Inflammatory macrophage treated with lipopolysaccharide for 4 hours (primary cell): ENCODE data around the gene IL24.
"Not testable (repeated sequence)": the region's sequence is repeated elsewhere in the genome, so short reads cannot be mapped to it uniquely, and the experiment has no call there.

Experiments
- DNase-seq: peaks from one replicate; pipeline ENCODE4 v3.0.0-alpha.2; 2020

Gene IL24

DNA sequence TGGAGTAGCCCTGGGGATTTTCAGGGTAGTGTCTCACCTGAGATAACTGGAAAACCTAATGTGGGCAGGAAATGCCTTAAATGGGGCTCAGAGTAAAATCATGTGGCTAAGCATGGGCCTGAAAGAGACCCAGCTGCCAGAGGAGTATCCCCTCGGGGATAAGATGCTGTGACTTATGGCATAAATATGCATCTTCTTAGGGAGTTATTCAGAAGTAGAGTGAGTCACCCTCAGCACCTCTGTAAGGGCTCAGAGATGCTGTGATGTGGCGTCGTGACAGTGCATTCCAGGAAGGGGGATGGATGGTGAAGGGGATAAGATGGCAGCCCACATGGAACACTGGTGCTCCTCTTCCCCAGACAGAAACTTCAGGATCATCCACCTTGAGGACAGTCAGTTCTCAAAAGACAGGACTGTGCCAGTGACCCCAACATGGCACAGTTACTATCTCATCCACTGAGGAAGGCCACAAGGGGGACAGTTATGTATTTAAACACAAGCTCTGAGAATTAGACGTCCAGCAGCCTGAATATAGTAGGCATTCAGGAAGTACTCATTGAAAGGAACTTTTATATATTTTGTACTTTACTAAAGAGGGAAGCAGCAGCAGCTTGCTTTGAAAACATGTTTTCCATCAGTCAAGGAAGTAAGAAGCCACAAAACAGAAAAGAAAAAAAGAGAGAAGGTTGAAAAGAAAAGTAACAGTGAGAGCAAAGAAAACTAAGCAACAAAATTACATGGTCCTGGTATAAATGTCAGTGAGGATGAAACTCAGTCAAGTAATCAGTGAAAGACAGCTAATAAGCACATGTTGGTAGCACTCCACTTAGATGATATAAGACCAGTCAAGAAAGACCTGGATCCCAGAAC, 8.3 kb downstream of the IL24 start:
- DNase-seq: no peak

DNA sequence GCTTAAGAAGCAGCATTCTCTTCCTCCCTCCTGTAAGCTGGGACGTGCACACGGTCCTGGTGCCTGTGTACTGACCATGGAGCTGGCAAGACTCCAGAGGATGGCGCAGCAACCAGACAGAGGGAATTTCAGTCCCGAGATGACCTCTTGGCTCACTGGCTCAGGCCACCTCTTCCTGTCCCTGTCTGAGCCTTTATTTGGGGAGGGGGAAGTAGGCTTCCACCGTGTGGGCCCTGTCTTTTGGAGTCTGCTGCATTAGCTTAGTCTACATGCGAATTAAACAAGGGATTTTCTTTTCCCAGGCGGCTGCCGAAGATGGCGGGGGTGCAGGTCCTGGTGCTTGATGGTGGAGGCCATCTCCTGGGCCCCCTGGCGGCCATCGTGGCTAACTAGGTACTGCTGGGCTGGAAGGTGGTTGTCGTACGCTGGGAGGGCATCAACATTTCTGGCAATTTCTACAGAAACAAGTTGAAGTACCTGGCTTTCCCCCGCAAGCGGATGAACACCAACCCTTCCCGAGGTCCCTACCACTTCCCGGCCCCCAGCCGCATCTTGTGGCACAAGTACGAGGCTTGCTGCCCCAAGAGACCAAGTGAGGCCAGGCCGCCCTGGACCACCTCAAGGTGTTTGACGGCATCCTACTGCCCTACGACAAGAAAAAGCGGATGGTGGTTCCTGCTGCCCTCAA, 10.2 kb downstream of the IL24 start:
- no peak for DNase-seq

DNA sequence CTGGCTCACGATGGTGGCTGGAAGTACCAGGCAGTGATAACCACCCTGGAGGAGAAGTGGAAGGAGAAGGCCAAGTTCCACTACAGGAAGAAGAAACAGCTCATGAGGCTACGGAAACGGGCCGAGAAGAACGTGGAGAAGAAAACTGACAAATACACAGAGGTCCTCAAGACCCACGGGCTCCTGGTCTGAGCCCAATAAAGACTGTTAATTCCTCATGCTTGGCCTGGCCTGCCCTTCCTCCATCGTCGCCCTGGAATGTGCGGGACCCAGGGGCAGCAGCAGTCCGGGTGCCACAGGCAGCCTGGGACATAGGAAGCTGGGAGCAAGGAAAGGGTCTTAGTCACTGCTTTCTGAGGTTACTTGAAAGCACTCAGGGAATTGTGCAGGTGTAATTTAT, 10.8 kb downstream of the IL24 start:
- DNase-seq: no peak

DNA sequence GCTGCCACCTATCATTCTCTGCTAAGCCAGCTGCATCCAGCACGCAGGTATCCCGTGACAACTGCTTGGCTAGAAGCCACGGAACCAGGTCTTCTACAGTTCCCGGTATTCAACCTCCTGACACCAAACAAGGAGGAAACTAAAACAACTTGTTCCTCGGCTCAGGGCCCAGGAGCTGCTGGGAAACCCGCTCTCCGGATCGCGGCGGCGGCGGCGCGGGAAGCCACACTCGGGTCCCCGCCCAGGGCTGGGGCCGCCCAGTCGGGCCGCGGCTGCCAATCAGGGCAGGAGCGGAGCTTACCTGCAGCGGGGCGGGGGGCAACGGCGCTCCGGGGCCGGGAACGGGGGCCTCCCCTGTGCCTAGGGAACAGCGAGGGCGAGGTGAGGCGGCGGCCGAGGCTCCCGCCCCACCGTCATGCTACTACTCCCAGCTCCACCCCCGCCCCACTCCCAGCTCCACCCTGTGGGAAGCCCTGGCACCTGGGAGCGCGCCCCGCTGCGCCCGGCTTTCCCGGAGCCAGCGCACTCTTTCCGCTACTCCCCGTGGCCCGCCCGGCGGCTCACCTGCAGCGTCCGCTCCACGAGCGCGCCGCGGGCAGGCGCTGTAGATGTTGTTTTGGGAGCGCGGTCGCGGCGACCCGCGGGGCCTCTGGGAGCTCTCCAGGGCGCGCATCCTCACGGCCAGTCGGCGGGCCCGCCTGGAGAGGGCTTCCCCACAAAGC, 12.1 kb downstream of the IL24 start:
- no peak for DNase-seq

DNA sequence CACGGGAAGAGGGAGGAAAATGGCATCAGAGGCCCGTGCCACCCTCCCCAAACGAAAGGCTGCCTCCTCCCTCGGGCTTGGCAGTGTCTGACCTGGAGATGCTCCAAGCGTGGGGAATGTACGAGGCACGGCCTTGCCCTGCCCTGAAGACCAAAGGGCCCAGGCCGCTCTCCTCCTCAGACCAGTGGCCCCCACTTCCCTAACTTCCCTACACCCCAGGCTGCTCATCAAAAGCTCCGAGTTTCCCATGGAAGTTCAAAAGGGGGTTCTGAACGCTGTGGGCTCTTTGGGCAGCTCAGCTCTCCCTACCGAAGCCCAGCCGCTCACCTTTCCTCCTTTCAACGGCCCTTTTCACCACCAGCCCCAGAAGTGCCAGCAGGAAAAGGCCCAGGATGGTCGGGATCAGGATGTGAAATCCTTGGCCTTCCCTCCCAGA, 12.7 kb downstream of the IL24 start:
- DNase-seq: no peak

DNA sequence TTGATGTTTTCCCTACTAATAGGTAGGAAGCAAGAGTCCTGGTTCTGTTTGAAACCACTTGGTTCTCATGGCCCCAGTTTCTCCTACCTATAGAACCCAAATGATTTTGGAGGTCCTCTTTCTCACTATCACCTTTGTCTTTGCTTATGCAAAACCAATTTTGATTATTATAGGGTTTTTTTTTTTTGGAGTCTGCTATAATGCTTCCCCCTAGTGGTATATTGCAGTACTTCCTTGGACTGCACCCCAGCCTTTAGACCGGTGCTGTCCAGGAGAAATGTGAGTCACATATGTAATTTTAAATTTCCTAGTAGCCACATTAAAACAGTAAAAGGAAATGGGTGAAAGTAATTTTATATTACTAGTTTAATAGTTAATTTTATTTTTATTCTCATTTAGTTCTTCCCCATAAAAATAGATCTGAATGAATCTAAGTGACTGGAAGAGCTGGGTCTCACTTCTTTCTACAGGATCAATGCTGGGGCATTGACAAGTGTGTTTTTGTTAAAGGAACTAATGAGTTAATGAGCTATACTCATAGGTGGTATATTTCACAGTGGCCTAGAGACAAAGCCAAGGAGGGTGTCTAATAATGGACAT, 13.9 kb downstream of the IL24 start:
- peak; percentile 61 for DNase-seq

DNA sequence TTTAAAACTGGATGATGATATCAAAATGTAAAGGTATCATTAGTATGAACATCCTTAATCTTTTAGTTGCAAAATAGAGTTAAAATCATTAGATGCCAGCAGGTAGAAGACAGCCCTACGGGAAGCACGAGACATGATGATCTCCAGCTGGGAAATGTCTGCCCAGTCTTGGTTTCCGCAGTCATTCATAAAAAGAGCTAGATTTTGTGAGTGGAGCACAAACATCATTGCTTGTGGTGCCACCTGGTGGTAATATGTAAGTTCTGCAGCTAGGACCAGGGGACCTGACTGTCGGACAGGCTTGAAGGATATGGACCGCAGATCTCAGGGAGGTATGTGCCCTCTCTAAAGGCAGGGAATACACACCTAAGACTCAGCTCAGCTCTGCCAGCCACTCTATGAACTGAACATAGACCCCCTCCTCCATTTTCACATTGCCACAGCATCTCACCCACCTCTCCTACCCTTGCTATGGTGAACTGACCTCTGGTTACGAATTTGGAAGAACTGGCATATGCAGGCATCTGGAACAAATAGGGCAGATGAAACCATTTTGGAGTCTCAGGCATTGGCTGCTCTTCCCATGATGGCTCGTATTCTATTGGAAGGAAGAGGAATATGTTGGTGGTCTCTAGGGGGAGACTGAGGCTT, 15.3 kb downstream of the IL24 start:
- peak; percentile 80 for DNase-seq

DNA sequence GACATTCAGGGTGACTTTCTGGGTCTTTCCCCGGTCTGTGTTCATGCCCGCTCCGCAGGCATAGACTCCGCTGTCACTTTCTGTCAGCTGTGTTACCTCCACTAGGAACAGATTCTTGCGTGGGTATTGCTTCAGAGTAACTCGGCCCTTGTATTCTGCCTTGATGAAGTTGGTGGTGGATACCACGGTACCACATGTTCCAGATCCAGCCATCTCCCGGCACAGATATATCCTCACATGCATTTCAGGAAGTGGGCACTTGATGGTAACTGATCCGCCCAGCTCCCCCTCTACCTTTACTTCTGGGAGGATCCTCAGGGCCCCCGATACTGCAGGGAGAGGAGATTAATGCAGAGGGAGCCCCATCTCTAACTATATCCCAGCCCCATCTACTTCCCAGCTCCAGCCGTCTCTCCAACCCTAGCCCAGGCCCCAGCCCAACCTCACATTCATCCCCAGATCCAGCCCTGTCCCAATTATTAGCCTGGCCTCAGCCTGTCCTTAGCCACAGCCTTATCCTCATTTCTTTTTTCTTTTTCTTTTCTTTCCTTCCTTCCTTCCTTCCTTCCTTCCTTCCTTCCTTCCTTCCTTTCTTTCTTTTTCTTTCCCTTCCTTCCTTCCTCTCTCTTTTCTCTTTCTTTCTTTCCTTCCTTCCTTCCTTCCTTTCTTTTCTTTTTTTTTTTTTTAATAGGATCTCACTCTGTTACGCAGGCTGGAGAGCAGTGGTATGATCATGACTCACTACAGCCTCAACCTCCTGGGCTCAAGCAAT, 16.7 kb downstream of the IL24 start:
- DNase-seq: no peak

DNA sequence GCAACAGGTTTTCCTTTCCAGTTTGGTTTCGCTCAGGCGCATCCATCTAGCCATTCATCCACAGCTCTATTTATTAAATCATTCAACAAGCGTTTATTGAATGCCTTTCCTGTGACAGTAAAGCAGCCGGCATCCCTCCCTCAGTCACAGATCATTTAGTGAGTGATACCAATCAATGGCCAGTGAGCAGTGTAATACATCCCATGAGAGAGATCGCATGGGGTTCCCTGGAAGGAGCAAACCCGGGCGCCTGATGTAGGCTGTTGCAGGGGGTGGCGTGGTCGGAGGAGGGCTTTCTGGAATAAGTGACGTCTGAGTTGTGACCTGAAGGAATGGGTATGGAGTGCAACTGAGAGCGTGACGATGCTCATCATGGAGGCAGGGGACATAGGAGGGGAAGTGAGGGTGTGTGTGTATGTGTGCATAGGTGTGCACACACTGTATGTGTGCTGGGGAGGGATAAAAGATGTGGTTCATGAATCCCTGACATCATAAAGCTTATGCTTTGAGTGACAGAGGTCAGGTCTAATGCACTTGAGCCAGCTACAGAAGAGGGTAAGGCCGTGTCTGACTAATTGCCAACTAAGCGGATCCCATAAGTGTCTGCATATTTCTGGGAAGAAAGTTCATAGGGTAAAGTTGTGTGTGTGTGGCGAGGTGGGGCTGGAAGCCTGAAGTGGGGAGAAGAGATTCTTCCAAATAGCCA, 17.9 kb downstream of the IL24 start:
- DNase-seq: no peak

DNA sequence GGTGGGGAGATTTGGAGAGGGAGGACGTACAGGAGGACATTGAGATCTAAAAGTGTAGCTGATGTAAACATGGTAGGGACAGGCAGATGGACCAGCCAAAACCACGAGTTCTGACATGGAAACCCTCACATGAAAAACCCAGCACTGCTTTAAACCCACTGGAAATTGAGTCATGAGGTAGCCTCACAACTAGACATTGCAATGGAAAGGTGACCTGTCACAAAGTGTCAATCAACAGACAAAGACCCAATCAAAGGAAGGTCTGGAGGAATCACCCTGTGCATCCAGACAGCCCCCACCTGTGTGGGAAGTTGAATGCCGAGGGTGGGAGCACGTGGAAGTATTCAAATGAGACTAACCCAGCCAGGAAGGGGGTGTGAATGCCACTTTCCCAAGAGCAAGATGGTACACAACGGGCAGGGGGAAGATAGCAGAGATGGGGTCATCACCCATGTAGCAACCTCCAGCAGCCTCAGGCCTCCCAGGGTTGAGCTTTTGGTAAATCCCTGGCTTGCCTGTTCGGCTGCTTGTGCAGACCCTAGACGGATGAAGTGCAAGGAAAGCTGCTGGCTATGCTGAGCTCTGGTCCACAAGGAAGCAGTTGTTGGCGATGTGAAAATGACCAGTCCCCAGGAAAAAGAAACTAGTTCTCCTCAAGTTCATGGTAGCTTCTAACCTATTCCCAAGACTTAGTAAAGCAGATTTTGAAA, 18.9 kb downstream of the IL24 start:
- DNase-seq: no peak

DNA sequence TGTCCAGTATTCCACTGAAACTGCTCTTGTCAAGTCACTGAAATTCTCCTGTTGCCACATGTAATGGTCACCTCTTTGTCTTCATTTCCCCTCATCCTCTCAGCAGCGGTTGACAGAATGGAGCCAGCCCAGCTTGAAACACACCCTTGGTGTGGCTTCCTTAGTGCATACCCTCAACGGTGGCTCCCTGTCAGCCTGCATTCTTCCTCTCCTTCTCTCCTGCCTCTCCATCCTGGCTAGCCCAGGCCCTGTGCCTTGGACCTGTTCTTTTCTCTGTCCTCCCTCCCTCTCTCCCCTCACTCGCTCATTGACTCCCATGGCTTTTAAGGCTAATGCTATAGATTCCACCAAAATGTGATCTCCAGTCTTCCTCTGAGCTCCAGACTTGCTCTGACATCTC, 20.8 kb downstream of the IL24 start:
- DNase-seq: no peak

DNA sequence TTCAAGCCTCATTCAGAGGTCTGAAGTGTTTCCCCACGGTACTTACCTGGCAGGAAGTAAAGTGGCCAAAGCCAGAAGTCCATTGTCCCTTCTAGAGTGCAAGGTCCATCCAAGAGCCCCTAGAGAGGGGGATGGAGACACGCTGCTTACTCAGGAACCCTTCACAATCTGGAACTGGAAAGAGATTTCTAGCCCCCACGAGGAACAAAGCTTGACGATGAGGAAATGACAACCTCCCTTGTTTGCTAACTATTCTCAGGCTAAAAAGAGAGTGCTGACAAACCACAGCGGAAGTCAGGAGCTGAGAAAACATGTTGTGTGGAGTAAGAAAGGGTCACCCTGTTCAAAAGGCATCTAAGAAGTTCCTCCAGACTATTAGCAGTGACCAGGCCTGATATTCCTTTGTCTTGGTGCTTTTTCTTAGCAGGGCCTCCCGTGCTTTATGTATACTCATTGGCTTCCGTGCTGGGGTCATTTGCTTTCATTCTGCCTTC, 24.6 kb downstream of the IL24 start, which contains the start of gene FCMR:
Gene FCMR, minus strand, starts transcription at position 170 of the 494 bp plus-strand sequence. Its CDS starts 87 bp downstream, at position 83.
- DNase-seq: peak; percentile 87

DNA sequence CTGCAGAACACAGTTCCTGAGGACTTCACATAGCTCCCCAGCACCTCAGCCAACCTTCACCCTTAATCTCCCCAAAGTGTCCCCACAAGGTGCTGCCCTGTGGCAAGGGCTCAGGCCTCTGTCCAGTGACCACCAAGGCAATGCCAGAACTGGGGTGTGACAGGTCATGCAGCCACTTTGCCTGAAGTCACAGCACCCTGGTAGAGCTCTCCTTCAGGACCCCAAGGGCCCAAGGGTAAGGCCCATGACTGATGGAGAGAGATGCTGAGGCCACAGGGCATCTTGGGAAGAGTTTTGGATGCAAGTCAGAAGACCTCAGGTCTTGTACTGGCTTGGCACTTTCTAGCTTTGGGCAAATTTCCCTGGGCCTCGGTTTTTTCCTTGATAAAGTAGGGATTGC, 25.3 kb downstream of the IL24 start:
- no peak for DNase-seq

DNA sequence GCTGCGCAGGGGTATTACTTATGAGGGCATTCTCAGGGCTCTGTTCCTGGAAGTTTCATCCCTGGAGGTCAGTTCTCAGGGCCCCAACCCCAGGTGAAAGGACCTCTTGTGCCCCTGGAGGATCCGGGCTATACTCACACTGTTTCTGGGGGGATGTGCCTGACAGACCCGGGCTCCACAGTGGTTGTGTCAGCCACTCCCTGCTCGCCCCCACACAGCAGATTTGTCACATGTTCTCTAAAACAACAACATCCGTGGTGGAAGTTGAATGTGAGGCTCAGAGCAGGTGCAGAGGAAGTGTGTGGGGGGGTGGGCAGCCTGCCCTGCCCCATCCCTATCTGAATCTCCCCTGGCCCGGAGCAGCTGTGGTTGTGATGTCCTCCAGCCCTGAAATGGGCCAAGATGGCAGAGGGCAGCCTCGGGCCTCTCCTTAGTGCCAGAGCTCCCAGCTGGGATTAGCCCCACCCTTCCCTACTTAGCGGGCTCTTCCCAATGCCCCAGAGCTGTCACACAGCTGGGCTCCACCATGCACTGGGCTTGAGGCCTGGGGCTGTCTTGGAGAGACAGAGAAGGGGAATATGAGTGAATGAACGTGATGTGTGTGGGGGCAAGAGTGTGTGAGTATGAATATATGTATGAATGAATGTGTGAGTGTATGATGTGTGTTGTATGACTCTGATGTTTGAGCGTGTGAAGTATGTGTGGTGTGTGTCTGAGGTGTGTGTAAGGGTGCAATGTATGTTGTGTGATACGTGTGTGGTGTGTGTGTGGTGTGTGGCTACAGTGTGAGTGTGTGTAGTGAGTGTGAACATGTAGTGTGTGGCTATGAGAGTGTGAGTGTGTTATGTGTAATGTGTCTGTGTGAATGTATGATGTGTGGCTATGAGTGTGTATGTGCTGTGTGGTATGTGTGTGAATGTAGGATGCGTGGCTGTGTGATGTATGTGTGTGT, 26.0 kb downstream of the IL24 start:
- DNase-seq: peak; percentile 41

DNA sequence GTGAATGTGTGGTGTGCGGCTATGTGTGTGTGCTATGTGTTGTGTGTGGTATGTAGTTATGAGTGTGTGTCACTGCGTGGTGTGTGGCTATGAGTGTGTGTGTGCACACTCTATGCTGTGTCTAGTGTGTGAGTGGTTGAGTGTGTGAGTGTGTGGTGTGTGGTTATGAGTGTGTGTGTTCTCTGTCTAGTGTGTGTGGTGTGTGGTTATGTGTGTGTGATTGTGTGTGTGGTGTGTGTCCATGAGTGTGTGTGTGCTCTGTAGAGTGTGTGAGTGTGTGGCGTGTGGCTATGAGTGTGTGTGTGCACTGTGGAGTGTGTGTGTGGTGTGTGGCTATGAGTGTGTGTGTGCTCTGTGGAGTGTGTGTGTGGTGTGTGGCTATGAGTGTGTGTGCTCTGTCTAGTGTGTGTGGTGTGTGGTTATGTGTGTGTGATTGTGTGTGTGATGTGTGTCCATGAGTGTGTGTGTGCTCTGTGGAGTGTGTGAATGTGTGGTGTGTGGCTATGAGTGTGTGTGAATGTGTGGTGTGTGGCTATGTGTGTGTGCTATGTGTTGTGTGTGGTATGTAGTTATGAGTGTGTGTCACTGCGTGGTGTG, 26.8 kb downstream of the IL24 start:
- DNase-seq: not testable (repeated sequence)

DNA sequence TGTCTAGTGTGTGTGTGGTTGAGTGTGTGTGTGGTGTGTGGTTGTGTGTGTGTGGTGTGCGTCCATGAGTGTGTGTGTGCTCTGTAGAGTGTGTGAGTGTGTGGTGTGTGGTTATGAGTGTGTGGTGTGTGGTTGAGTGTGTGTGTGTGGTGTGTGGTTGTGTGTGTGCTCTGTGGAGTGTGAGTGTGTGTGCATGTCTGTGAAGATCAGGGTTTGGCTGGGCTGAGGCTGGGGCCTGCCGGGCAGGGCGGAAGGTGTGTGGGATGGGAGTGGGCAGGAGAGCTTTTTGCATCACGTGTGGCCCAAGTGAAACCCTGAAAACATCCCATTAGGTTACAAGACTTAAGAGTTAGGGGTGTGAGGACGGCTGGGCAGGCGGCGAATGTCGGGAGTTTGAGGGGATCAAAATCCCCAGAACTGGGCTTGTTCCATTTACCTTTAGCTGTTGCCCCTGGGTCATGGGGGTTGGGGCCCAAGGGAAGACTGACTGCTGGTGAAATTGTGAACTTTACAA, 27.4 kb downstream of the IL24 start:
- no peak for DNase-seq

DNA sequence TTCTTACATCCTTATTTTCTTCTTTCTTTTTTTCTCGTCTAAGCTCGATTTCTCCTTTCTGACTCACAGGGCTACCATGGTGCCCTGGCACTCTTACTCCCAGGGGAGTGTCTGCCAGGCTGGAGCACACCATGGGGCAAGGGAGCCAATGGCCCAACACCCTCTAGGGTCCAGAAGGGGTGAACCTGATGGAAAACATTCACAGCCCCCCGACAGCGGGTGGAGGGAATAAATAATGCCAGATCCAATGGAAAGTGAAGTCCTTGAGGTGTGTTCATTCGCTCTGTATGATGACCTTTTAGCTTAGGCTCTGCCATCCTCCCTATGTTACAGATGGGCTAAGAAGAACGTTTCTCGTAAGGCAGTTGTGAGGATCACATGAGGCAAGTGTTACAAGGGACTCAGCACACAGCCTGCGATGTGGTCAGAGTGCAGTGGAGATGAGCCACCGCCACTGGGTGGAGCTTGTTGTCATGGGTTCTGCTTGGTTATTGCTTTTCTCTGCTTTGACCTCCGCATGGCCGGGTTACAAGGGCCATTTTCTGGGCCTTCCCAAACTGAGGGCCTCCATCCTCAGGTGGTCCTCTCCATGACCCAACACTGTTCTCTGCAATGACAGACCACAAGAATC, 28.0 kb downstream of the IL24 start:
- peak; percentile 95 for DNase-seq

DNA sequence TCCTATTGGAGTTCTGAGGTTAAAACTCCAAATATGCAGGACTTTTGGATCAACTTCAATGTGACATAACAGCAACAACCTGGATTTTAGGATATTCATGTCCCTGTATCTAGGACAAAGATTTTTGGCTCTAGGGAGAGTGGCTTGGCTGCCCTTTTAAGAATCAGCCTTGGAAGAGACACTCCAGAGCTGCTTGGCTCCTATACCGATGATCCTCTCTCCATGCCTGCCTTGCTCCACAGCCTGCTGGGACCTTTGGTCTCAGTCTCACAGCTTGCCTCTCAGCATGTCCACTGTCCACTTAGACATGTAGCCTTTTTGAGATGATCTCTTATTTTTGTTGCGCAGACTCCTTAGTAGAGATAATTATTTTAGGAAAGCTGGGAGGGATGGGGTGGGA, 29.0 kb downstream of the IL24 start:
- no peak for DNase-seq
